GF-D8 (cell line): ENCODE measurements around the gene RCOR1.
A peak's percentile ranks its signal among the peaks of the same experiment; 100 is the strongest.
"Not testable (repeated sequence)": the region's sequence is repeated elsewhere in the genome, so short reads cannot be mapped to it uniquely, and the experiment has no call there.

Experiments used
- DNase-seq: peaks from one replicate; lab custom pipeline; 2025; lab: John Stamatoyannopoulos, UW

The RCOR1 gene

GRCh38 chr14:102629808-102630350, 37.4 kb downstream of the RCOR1 start:
- peak; percentile 29 for DNase-seq

- DNase-seq, result no peak
Observed at GRCh38 chr14:102630405-102630804, 38.0 kb downstream of the RCOR1 start.

- no peak for DNase-seq
Observed at GRCh38 chr14:102630881-102631280, 38.4 kb downstream of the RCOR1 start.

GRCh38 chr14:102633906-102634595, 41.6 kb downstream of the RCOR1 start:
- DNase-seq, result no peak

GRCh38 chr14:102639611-102640010, 47.2 kb downstream of the RCOR1 start:
- DNase-seq, result not testable (repeated sequence)

- no peak for DNase-seq
Observed at GRCh38 chr14:102644523-102644922, 52.1 kb downstream of the RCOR1 start.

GRCh38 chr14:102645746-102646440, 53.4 kb downstream of the RCOR1 start:
- peak; percentile 56 for DNase-seq

GRCh38 chr14:102646615-102647014, 54.2 kb downstream of the RCOR1 start:
- DNase-seq, result no peak

- no peak for DNase-seq
Observed at GRCh38 chr14:102652194-102652593, 59.7 kb downstream of the RCOR1 start.

GRCh38 chr14:102654298-102654697, 61.8 kb downstream of the RCOR1 start:
- no peak for DNase-seq

- DNase-seq, result no peak
Observed at GRCh38 chr14:102655137-102655536, 62.7 kb downstream of the RCOR1 start.

GRCh38 chr14:102659797-102660196, 67.3 kb downstream of the RCOR1 start:
- no peak for DNase-seq

- no peak for DNase-seq
Observed at GRCh38 chr14:102661614-102662013, 69.2 kb downstream of the RCOR1 start.

- DNase-seq, result no peak
Observed at GRCh38 chr14:102662636-102663430, 70.4 kb downstream of the RCOR1 start.

- DNase-seq, result no peak
Observed at GRCh38 chr14:102663440-102663839, 71.0 kb downstream of the RCOR1 start.

GRCh38 chr14:102665621-102666020, 73.2 kb downstream of the RCOR1 start:
- no peak for DNase-seq

GRCh38 chr14:102666635-102667034, 74.2 kb downstream of the RCOR1 start:
- DNase-seq, result no peak

GRCh38 chr14:102667703-102668102, 75.3 kb downstream of the RCOR1 start:
- no peak for DNase-seq

- no peak for DNase-seq
Observed at GRCh38 chr14:102668291-102668873, 75.9 kb downstream of the RCOR1 start.

GRCh38 chr14:102671410-102671809, 79.0 kb downstream of the RCOR1 start:
- DNase-seq, result no peak

GRCh38 chr14:102672410-102672960, 80.0 kb downstream of the RCOR1 start:
- no peak for DNase-seq

- DNase-seq, result no peak
Observed at GRCh38 chr14:102675396-102675795, 82.9 kb downstream of the RCOR1 start.
